HG02678 (cell line): Measurements from ENCODE around the gene ABCC2.
"Not testable (repeated sequence)": the region's sequence is repeated elsewhere in the genome, so short reads cannot be mapped to it uniquely, and the experiment has no call there.

Source experiments
- ATAC-seq: cut with Tn5 transposase; IDR thresholded peaks from one replicate; pipeline ENCODE4 v1.9.1; 2021; ENCODE audit warnings: mild to moderate bottlenecking, moderate library complexity; ENCODE audit not compliant: unreplicated experiment

Gene ABCC2

DNA sequence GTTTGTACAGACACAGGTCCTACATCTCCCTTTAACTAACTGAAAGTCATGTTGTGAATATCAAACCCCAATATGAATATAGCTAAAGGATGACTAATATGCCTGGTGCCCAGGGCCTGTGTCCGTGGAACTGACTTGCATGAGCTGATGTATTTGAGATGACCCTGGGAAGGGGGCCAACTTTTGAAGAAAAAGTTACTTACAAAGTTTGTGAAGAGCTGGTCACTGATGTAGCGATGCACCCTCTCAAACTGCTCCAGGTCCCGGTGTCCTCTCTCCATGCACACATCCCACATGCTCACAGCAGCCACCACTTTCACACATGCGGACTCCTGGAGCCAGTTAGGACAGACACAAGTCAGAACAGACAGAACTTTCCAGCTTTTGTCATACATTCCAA lies 106.2 kb downstream of the ABCC2 start:
- ATAC-seq = no peak

DNA sequence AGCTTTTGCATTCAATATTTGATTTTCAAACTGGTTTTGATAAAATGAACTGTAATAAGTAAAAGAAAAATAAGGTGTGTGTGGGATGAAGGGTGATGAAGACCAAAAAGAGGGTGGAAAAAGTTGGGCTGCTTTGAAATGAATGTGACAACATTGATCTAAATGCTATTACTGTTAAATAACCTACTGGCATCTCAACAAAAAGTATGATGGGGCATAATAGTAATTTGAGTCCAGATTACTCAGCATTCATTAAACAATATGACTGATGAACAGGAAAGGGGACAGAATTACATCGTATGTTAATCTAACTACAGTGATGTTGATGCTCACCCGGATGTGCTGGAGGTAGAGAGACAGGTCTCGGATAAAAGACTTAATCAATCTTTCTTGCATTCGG lies 112.2 kb downstream of the ABCC2 start:
- no peak for ATAC-seq

GRCh38 chr10:99895066-99895465 lies 112.6 kb downstream of the ABCC2 start:
- not testable (repeated sequence) for ATAC-seq

DNA sequence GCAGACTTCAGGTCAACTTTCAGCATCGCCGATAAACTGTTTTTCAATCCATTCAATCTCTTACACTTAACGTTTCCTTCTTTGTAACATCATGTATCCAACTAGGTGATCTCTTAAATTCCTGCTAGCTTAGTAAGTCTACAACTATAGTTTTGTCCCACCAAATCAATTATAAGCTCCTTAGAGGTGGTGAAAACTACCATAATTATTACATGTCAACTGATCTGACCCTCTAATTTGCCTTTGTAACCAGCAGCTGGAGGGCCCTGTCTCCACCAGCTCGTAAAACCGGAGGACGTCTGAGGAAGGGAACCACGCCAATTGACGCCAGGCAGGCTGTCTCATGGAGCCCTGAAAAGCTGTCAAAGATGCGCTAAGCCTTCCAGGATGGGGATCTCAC lies 113.4 kb downstream of the ABCC2 start:
- ATAC-seq = no peak
